ENCODE measurements around the gene HIGD1C.
"Not testable (repeated sequence)": the region's sequence is repeated elsewhere in the genome, so short reads cannot be mapped to it uniquely, and the experiment has no call there.

The HIGD1C gene

GRCh38 chr12:50952510-50952909, at the start of gene HIGD1C:
Gene HIGD1C (plus strand): TSS chr12:50952544. CDS start chr12:50953999, 1,455 bp downstream.
- H3K4me3 ChIP-seq (ENCODE audit: low read length), result no peak within 1 kb of the TSS
- DNase-seq (ENCODE audit: low read depth), result no peak
- no peak for TF ChIP-seq CTCF (IDR thresholded peaks at IDR 0.05; ENCODE audit: insufficient read depth, low read depth, low read length, missing control alignments)

GRCh38 chr12:50908479-50908878, 43.9 kb upstream of the HIGD1C start:
- not testable (repeated sequence) for DNase-seq (ENCODE audit: low read depth); H3K4me3 ChIP-seq (ENCODE audit: low read length)

- not testable (repeated sequence) for DNase-seq (ENCODE audit: low read depth); H3K4me3 ChIP-seq (ENCODE audit: low read length)
Measured at GRCh38 chr12:50912361-50912760, 40.0 kb upstream of the HIGD1C start.

GRCh38 chr12:50913224-50913623, 39.1 kb upstream of the HIGD1C start:
- TF ChIP-seq CTCF (IDR thresholded peaks at IDR 0.05; ENCODE audit: insufficient read depth, low read depth, low read length, missing control alignments), result no peak
- DNase-seq (ENCODE audit: low read depth), result peak; percentile 79
- H3K4me3 ChIP-seq (ENCODE audit: low read length), result no peak overlapping the region

- no peak for TF ChIP-seq CTCF (IDR thresholded peaks at IDR 0.05; ENCODE audit: insufficient read depth, low read depth, low read length, missing control alignments)
- H3K4me3 ChIP-seq (ENCODE audit: low read length), result no peak overlapping the region
- DNase-seq (ENCODE audit: low read depth), result no peak
Measured at GRCh38 chr12:50914872-50915484, 37.4 kb upstream of the HIGD1C start.

GRCh38 chr12:50916292-50916691, 36.1 kb upstream of the HIGD1C start:
- H3K4me3 ChIP-seq (ENCODE audit: low read length), result no peak overlapping the region
- TF ChIP-seq CTCF (IDR thresholded peaks at IDR 0.05; ENCODE audit: insufficient read depth, low read depth, low read length, missing control alignments), result no peak
- no peak for DNase-seq (ENCODE audit: low read depth)

- no peak for DNase-seq (ENCODE audit: low read depth)
- H3K4me3 ChIP-seq (ENCODE audit: low read length), result no peak overlapping the region
- no peak for TF ChIP-seq CTCF (IDR thresholded peaks at IDR 0.05; ENCODE audit: insufficient read depth, low read depth, low read length, missing control alignments)
Measured at GRCh38 chr12:50918584-50919316, 33.6 kb upstream of the HIGD1C start.

- H3K4me3 ChIP-seq (ENCODE audit: low read length), result no peak overlapping the region
- TF ChIP-seq CTCF (IDR thresholded peaks at IDR 0.05; ENCODE audit: insufficient read depth, low read depth, low read length, missing control alignments), result no peak
- no peak for DNase-seq (ENCODE audit: low read depth)
Measured at GRCh38 chr12:50922820-50923219, 29.5 kb upstream of the HIGD1C start.
